Esophagus (tissue), 2 donors: ENCODE results near the gene KRT35. TPM values are rescaled to one million over a fixed set of nuclear protein-coding genes. Genes with fewer than 3 reads are reported as not detected.

Experiments
- H3K27ac ChIP-seq, 2 donors: one replicate each; pipeline ENCODE4 v1.5.1; 2013; ENCODE audit warnings: low read depth in 2 of 2, mild to moderate bottlenecking in 2 of 2, inconsistent platforms in 1 of 2, low read length in 1 of 2, moderate library complexity in 1 of 2
- H3K27me3 ChIP-seq, 2 donors: one replicate each; pipeline ENCODE4 v1.6.1; 2013; ENCODE audit warnings: low read length in 2 of 2, control low read depth in 1 of 2, mild to moderate bottlenecking in 1 of 2; ENCODE audit not compliant: insufficient read depth in 2 of 2, control insufficient read depth in 1 of 2
- H3K36me3 ChIP-seq, 2 donors: one replicate each; pipeline ENCODE4 v1.6.1; 2013; ENCODE audit warnings: low read length in 1 of 2; ENCODE audit not compliant: control insufficient read depth in 2 of 2, insufficient read depth in 2 of 2
- H3K4me1 ChIP-seq, 2 donors: one replicate each; pipeline ENCODE4 v1.6.1; 2013; ENCODE audit warnings: low read length in 1 of 2; ENCODE audit not compliant: control insufficient read depth in 2 of 2, insufficient read depth in 2 of 2
- H3K4me3 ChIP-seq, 2 donors: one replicate each; pipeline ENCODE4 v1.5.1; 2013; ENCODE audit warnings: low read length in 2 of 2, mild to moderate bottlenecking in 2 of 2, low read depth in 1 of 2, moderate library complexity in 1 of 2
- H3K9me3 ChIP-seq, 2 donors: one replicate each; pipeline ENCODE4 v1.6.1; 2013; ENCODE audit warnings: mild to moderate bottlenecking in 2 of 2, low read depth in 1 of 2, low read length in 1 of 2, moderate library complexity in 1 of 2; ENCODE audit not compliant: control insufficient read depth in 2 of 2, insufficient read depth in 1 of 2
- WGBS, 2 donors: extraction: QIAGEN DNeasy Blood & Tissue Kit; methylation state at CpG; one replicate each; pipeline ENCODE4 v1.1.7; 2013; 5-methylcytosine and 5-hydroxymethylcytosine counted together
- polyA plus RNA-seq, 2 donors: library from polyadenylated mRNA; stranded (reverse); fragments of 200-250 nt; gene quantifications; one replicate each; pipeline ENCODE4 v1.2.3, GENCODE V29; 2013
- donor health status: healthy with polysubstance abuse.
- donor health status: Bipolar disorder and iron deficiency.

Gene KRT35
- polyA plus RNA-seq, 2 donors = not detected

DNA sequence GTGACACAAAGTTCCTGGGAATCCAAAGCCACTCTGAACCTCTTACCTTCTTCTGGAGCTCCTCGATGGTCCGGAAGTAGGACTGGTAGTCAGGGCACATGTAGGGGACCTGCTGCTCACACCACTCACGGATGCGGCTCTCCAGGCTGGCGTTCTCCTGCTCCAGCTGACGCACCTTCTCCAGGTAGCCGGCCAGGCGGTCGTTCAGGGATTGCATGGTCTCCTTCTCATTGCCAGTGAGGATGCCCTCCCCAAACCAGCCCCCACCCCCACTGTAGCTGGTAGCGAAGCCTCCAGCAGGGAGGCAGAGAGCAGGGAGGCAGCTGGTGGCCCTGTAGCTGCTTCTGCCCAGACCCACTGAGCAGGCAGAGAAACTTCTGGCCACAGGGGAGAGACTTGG is 370 bp downstream of the KRT35 start:
- Histone ChIP-seq H3K27me3 (no peaks in the 10 kb centered on the region), H3K4me3 (no peak overlapping the region), H3K36me3 (no peaks in the 10 kb centered on the region), H3K4me1 (no peaks in the 10 kb centered on the region), H3K9me3 (no peaks in the 10 kb centered on the region), H3K27ac (no peak overlapping the region)
- WGBS, 2 donors = 95 to 96% methylated on average over 10 of the region's 10 CpGs

DNA sequence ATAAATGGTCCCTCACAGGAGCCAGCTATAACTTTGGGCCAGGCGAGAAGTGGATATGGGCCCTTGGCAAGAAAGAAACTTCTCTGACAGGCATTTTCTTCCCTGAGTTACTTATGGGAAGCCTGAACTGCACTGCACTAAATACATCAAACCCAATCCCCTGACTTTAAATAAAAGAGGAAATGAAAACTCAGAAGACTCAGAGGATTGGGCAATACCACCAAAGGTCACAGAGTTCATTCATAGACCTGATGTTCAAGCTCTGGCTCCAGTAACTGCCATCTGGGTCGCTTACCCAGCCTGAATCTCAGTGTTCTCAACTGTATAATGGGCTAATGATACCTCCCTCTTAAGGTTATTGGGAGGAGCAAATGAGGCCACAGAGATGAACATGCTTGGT is 815 bp downstream of the KRT35 start:
- H3K4me3 ChIP-seq = no peak overlapping the region
- 57 to 63% methylated on average over 2 of the region's 2 CpGs for WGBS, 2 donors
- H3K9me3 ChIP-seq = no peaks in the 10 kb centered on the region
- no peak overlapping the region for H3K27ac ChIP-seq
- no peaks in the 10 kb centered on the region for H3K27me3 ChIP-seq
- no peaks in the 10 kb centered on the region for H3K36me3 ChIP-seq
- H3K4me1 ChIP-seq = no peaks in the 10 kb centered on the region

DNA sequence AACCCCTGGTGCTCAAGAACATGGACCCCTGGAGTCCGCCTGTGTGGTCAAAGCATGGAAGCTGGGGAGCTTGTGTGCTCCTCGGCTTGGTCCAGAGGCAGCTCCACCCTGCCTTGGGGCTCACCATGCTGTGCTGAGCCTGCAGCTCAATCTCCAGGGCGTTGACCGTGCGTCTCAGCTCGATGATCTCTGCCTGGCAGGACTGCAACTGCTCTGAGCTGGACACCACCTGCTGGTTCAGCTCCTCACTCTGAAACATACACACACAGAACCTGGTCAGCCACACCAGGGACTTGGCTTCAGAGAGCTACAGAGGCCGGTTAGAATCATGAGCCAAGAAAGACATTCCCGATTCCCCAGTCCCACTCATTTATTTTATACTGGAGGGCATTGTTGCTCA is 2.7 kb downstream of the KRT35 start:
- H3K4me1 ChIP-seq = no peaks in the 10 kb centered on the region
- no peaks in the 10 kb centered on the region for H3K9me3 ChIP-seq
- H3K27me3 ChIP-seq = no peaks in the 10 kb centered on the region
- no peak overlapping the region for H3K27ac ChIP-seq
- 78 to 85% methylated on average over 7 to 8 of the region's 8 CpGs for WGBS, 2 donors
- no peak overlapping the region for H3K4me3 ChIP-seq
- H3K36me3 ChIP-seq = no peaks in the 10 kb centered on the region

DNA sequence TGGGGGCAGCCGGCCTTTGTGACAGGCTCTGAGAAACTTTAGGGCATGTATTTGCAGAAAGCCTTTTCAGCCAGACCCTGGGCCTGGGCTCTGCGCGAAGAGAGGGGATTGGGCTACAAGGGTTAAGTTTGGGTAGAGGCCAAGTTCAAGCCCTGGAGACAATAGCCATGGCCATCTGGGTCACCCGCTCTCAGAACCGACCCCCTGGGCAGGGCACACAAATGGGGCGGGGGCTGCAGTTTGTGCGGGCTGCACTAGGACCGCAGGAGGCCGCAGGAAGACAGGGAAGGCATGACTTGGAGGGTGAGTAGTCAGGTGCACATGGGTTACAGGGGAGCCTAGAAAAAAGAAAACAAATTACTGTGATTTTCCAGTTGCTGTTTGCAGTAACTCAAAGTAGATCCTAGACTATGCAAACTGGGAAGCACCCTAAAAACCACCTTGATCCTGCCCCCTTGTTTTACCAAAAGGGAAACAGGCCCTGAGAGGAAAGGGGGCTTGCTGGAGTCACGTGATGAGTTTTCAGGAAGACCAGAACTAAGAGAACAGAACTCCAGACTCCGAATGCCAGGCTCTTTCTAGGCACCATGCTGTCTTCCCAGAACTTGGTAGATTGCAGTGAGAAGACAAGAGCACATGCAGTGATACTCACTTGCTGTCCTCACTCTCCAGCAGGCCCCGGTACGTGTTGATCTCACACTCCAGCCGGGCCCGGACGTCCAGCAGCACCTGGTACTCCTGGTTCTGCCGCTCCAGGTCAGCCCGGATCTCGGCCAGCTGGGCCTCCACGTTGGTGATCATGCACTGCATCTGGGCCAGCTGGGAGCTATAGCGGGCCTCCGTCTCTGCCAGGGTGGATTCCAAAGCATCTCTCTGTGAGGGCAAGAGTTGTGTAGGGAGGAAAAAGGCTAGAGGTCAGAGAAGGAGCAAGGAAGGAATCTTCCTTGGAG is 3.8 kb downstream of the KRT35 start:
- Histone ChIP-seq H3K27ac (no peak overlapping the region), H3K9me3 (no peaks in the 10 kb centered on the region), H3K36me3 (no peaks in the 10 kb centered on the region), H3K27me3 (no peaks in the 10 kb centered on the region), H3K4me1 (no peaks in the 10 kb centered on the region), H3K4me3 (no peak overlapping the region)
- 84 to 90% methylated on average over 22 of the region's 22 CpGs for WGBS, 2 donors

DNA sequence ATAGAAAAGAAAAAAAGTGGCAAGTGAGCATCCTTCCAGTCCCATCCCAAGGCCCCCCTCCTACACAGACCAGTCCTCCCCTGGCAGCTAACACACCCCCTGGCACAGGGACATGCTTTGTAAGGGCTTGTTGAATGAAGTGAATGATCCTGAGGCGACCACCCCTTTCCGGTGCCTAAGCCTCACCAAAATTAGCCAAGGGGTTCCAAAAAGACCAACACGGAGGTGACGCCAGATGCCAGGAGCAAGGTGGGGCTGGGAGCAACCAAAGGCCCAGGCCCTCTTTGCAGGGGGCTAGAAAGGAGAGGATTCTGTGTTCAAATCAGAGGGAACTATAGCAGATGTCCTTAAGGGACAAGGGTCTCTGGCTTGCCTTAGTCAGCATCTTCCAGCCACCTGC is 5.5 kb downstream of the KRT35 start:
- H3K4me3 ChIP-seq = no peak overlapping the region
- no peaks in the 10 kb centered on the region for H3K9me3 ChIP-seq
- 80 to 87% methylated on average over 4 of the region's 4 CpGs for WGBS, 2 donors
- H3K27me3 ChIP-seq = no peaks in the 10 kb centered on the region
- H3K4me1 ChIP-seq = no peaks in the 10 kb centered on the region
- no peak overlapping the region for H3K27ac ChIP-seq
- H3K36me3 ChIP-seq = no peaks in the 10 kb centered on the region

DNA sequence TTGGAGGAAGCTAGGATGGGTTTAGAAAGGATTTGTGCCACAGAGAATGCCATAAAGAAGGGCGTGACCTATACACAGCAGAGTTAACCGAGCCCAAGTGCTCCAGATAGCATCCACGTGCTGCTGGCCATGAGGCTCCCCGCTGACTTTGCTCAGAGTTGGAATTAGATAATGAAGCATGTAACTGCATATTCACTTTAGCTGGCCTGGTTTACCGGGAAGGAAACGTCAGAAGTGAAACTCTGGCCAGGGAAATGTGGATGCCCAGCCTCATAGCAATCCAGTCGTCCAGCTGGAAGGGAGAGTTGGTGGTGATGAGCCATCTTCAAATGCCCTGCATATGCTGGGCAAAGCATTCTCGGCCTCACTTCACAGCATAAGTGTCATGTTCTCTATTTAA is 6.1 kb downstream of the KRT35 start:
- no peaks in the 10 kb centered on the region for H3K27me3 ChIP-seq
- H3K4me1 ChIP-seq = no peaks in the 10 kb centered on the region
- no peak overlapping the region for H3K4me3 ChIP-seq
- H3K27ac ChIP-seq = no peak overlapping the region
- H3K9me3 ChIP-seq = no peaks in the 10 kb centered on the region
- H3K36me3 ChIP-seq = no peaks in the 10 kb centered on the region
- 62 to 76% methylated on average over 8 of the region's 8 CpGs for WGBS, 2 donors

DNA sequence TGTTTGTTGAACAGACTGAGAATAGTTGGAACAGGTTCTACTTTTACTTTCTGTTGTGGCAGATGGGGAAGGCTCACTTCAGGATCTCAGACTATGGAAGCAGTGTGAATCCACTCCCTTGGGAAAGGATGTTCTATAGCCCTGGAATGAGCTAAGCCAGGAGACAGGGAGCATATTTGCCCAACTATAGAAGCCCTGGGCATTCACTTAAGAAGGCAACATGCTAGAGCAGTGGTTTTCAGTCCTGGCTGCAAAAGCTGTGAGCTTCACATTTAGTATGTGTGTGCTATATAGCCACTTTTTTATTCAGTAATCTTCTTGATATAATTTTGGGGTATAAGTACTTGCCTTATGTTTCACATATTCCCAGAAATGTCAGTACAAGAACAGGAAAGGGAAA is 12.6 kb downstream of the KRT35 start:
- no peaks in the 10 kb centered on the region for H3K9me3 ChIP-seq
- no peaks in the 10 kb centered on the region for H3K36me3 ChIP-seq
- H3K4me3 ChIP-seq = no peak overlapping the region
- H3K27ac ChIP-seq = no peak overlapping the region
- no peaks in the 10 kb centered on the region for H3K27me3 ChIP-seq
- H3K4me1 ChIP-seq = peaks cover 10 to 18% of the 10 kb centered on the region in 2 donors

DNA sequence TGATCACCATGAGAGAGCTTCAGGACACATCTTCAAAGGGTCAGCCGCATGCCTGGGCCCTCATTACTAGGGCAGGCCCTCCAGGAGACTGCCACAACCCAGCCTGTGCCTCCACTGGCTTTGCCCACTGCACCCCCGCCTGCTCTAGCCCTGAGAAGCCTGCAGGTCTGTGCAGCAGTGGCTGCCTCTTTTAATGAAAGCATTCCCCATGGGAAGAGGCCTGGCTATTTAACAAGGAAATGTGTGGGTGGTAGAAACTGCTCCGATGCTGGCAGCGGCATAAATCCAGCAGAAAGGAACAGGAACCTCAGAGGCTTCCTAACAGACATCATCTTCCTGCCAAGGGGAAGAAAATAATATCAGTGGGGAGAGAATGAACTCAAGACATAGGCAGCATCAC is 13.4 kb downstream of the KRT35 start:
- Histone ChIP-seq H3K4me3 (no peak overlapping the region), H3K9me3 (no peaks in the 10 kb centered on the region), H3K27ac (peak overlapping the region in 1 of 2 donors; percentile 26), H3K27me3 (no peaks in the 10 kb centered on the region), H3K36me3 (no peaks in the 10 kb centered on the region), H3K4me1 (peaks cover 10 to 18% of the 10 kb centered on the region in 2 donors)
- WGBS, 2 donors = 38 to 61% methylated on average over 4 of the region's 4 CpGs

DNA sequence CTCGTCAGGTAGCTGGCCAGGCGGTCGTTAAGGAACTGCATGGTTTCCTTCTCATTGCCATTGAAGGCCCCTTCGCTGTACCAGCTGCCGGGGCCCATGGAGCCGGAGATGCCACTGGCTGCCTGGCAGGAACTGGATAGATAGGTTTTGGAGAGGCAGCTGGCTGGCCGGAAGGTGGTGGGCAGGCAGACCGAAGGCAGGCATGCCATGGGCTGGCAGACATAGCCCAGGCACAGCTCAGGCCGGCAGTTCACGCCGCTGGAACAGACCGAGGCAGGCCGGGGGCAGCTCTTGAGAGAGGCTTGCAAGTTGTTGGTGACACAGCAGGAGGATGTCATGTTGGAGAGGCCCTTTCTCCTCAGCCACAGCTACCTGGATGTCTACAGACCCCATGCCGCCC is 14.0 kb downstream of the KRT35 start, which contains the start of gene KRT32:
KRT32 (minus strand) TSS at position 399 of the 400 bp plus-strand sequence; CDS start at position 338, 61 bp downstream.
- no peaks in the 10 kb centered on the region for H3K27me3 ChIP-seq
- H3K4me1 ChIP-seq = peaks cover 10 to 18% of the 10 kb centered on the region in 2 donors
- no peaks in the 10 kb centered on the region for H3K9me3 ChIP-seq
- no peak within 1 kb of the TSS for H3K4me3 ChIP-seq
- WGBS, 2 donors = 71 to 72% methylated on average over 14 of the region's 14 CpGs
- no peaks in the 10 kb centered on the region for H3K36me3 ChIP-seq
- H3K27ac ChIP-seq = peak within 1 kb of the TSS; percentile 5 to 61

DNA sequence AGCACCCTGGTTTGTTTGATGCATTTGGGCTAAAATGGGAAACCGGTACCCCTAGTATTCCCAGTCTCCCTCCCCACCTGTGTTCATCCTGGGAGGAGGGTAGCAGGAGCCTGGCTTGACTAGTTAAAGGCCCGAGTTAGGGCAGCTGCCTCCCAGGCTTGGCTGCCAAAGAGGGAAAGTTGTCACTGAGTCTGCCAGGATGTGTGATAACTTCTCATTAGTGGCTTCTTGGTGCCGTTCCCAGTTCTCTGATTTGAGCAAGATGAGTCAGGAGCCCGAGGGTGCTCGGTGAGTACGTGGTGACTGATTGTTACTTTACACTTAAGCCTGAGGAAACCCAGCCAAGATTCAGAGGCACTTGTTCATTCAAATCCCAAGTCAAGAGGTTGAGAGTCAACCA is 16.3 kb downstream of the KRT35 start:
- H3K9me3 ChIP-seq = no peaks in the 10 kb centered on the region
- WGBS, 2 donors = 17 to 37% methylated on average over 6 of the region's 6 CpGs
- peak overlapping the region in 1 of 2 donors; percentile 50 for H3K27ac ChIP-seq
- no peaks in the 10 kb centered on the region for H3K36me3 ChIP-seq
- H3K27me3 ChIP-seq = no peaks in the 10 kb centered on the region
- H3K4me3 ChIP-seq = no peak overlapping the region
- H3K4me1 ChIP-seq = peaks cover 10 to 24% of the 10 kb centered on the region in 2 donors
